ENCODE results near the gene CSTF1.

Gene CSTF1

GRCh38 chr20:56427797-56428196 is 35.4 kb downstream of the CSTF1 start:
- Histone ChIP-seq H3K27me3 (replicated peaks; ENCODE audit: control insufficient read depth, insufficient read depth, low read length) (no peaks in the 10 kb centered on the region), H3K36me3 (ENCODE audit: control insufficient read depth, insufficient read depth, low read length) (no peaks in the 10 kb centered on the region), H3K4me3 (replicated peaks; ENCODE audit: low read depth, low read length) (no peak overlapping the region)
- DNase-seq (ENCODE audit: extremely low read depth, insufficient read length) = no peak
- no peak for TF ChIP-seq CTCF (IDR thresholded peaks at IDR 0.05; ENCODE audit: insufficient read depth, low read length, poor library complexity, severe bottlenecking)

- no peaks in the 10 kb centered on the region for H3K36me3 ChIP-seq (ENCODE audit: control insufficient read depth, insufficient read depth, low read length)
- no peak for TF ChIP-seq CTCF (IDR thresholded peaks at IDR 0.05; ENCODE audit: insufficient read depth, low read length, poor library complexity, severe bottlenecking)
Measured at GRCh38 chr20:56428410-56428809, 36.0 kb downstream of the CSTF1 start.

GRCh38 chr20:56428881-56429280 is 36.4 kb downstream of the CSTF1 start:
- no peak for DNase-seq (ENCODE audit: extremely low read depth, insufficient read length)
- Histone ChIP-seq H3K36me3 (ENCODE audit: control insufficient read depth, insufficient read depth, low read length) (no peaks in the 10 kb centered on the region), H3K27me3 (replicated peaks; ENCODE audit: control insufficient read depth, insufficient read depth, low read length) (no peaks in the 10 kb centered on the region), H3K4me3 (replicated peaks; ENCODE audit: low read depth, low read length) (no peak overlapping the region)
- no peak for TF ChIP-seq CTCF (IDR thresholded peaks at IDR 0.05; ENCODE audit: insufficient read depth, low read length, poor library complexity, severe bottlenecking)

More at GRCh38 chr20:56428410-56428809, 36.0 kb downstream of the CSTF1 start:
- Histone ChIP-seq H3K4me3 (replicated peaks; ENCODE audit: low read depth, low read length) (no peak overlapping the region), H3K27me3 (replicated peaks; ENCODE audit: control insufficient read depth, insufficient read depth, low read length) (no peaks in the 10 kb centered on the region)
- no peak for DNase-seq (ENCODE audit: extremely low read depth, insufficient read length)

- TF ChIP-seq CTCF (IDR thresholded peaks at IDR 0.05; ENCODE audit: insufficient read depth, low read length, poor library complexity, severe bottlenecking) = no peak
- no peak for DNase-seq (ENCODE audit: extremely low read depth, insufficient read length)
- no peaks in the 10 kb centered on the region for H3K27me3 ChIP-seq (replicated peaks; ENCODE audit: control insufficient read depth, insufficient read depth, low read length)
- H3K4me3 ChIP-seq (replicated peaks; ENCODE audit: low read depth, low read length) = no peak overlapping the region
- H3K36me3 ChIP-seq (ENCODE audit: control insufficient read depth, insufficient read depth, low read length) = no peaks in the 10 kb centered on the region
Measured at GRCh38 chr20:56429502-56429901, 37.1 kb downstream of the CSTF1 start.

- H3K36me3 ChIP-seq (ENCODE audit: control insufficient read depth, insufficient read depth, low read length) = no peaks in the 10 kb centered on the region
- DNase-seq (ENCODE audit: extremely low read depth, insufficient read length) = no peak
- TF ChIP-seq CTCF (IDR thresholded peaks at IDR 0.05; ENCODE audit: insufficient read depth, low read length, poor library complexity, severe bottlenecking) = no peak
- no peaks in the 10 kb centered on the region for H3K27me3 ChIP-seq (replicated peaks; ENCODE audit: control insufficient read depth, insufficient read depth, low read length)
- H3K4me3 ChIP-seq (replicated peaks; ENCODE audit: low read depth, low read length) = no peak overlapping the region
Measured at GRCh38 chr20:56429941-56430340, 37.5 kb downstream of the CSTF1 start.

GRCh38 chr20:56430461-56430860 is 38.0 kb downstream of the CSTF1 start:
- Histone ChIP-seq H3K27me3 (replicated peaks; ENCODE audit: control insufficient read depth, insufficient read depth, low read length) (no peaks in the 10 kb centered on the region), H3K36me3 (ENCODE audit: control insufficient read depth, insufficient read depth, low read length) (no peaks in the 10 kb centered on the region), H3K4me3 (replicated peaks; ENCODE audit: low read depth, low read length) (no peak overlapping the region)
- DNase-seq (ENCODE audit: extremely low read depth, insufficient read length) = no peak
- no peak for TF ChIP-seq CTCF (IDR thresholded peaks at IDR 0.05; ENCODE audit: insufficient read depth, low read length, poor library complexity, severe bottlenecking)

All from GM06990 (cell line).